HepG2 (cell line): ENCODE data around the gene ZNF500.

Experiments
- ZSCAN20 ChIP-seq: sonication (generic); formaldehyde crosslinking; IDR thresholded peaks from 2 replicates; pipeline ENCODE4 v1.4.0; 2020; ENCODE audit warnings: missing genetic modification reagents, mild to moderate bottlenecking, borderline replicate concordance
- TF ChIP-seq, protein P1 (sequence below): sonication (generic); formaldehyde crosslinking; IDR thresholded peaks from 2 replicates; pipeline ENCODE4 v1.4.0; 2020; ENCODE audit warnings: missing genetic modification reagents

DNA sequence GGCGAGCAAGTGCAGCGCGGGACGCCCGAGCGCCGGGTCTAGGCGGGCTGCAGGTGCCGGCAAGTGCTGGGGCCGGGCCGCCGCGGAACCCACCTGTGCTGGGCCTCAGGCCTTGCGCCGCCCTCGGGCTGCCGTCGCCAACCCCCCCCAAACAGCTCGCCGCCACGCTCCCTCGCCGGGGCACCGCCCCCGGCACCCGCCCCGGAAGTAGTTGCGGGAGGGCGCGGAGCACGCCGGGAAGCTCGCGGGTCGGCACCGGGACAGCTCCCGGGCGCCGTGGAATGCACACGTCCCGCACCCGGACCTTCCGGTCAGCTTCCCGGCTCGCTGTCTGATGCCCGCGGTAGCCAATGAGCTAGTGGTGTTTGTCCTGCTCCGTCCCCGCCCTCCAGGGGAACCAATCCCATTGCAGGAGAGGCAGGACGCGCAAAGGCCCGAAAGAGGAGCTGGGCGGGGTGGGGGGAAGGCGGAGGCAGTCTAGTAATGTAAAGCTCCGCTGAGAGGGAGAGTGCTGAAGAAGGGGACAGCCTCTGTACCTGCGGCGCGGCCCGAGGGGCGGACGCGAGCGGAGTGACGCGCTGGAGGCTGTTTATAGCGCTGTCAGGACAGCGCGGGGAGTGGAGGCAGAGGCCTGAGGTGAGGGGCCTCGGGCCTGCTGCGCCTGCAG, 32.8 kb downstream of the ZNF500 start, which contains the start of the genes ANKS3 and DNAAF8:
- TF ChIP-seq, protein P1, sequence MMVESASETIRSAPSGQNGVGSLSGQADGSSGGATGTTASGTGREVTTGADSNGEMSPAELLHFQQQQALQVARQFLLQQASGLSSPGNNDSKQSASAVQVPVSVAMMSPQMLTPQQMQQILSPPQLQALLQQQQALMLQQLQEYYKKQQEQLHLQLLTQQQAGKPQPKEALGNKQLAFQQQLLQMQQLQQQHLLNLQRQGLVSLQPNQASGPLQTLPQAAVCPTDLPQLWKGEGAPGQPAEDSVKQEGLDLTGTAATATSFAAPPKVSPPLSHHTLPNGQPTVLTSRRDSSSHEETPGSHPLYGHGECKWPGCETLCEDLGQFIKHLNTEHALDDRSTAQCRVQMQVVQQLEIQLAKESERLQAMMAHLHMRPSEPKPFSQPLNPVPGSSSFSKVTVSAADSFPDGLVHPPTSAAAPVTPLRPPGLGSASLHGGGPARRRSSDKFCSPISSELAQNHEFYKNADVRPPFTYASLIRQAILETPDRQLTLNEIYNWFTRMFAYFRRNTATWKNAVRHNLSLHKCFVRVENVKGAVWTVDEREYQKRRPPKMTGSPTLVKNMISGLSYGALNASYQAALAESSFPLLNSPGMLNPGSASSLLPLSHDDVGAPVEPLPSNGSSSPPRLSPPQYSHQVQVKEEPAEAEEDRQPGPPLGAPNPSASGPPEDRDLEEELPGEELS (CRISPR knock-in tag) = no peak
- peak; percentile 87 for TF ChIP-seq ZSCAN20 (CRISPR knock-in tag)
